GM12892 (cell line): Measurements from ENCODE around the gene MFSD6L.

Experiments
- DNase-seq: peaks from one replicate; pipeline ENCODE4 v3.0.0; 2011; ENCODE audit not compliant: insufficient read length
- FAIRE-seq: peaks from 2 replicates; lab custom pipeline; 2011; peaks lifted over from hg19 to GRCh38; lab: Jason Lieb, UNC
- POLR2A ChIP-seq: IDR thresholded peaks from 2 replicates; pipeline ENCODE4 v1.6.1; 2011; ENCODE audit warnings: low read depth, low read length, control low read depth
- POLR2AphosphoS5 ChIP-seq: IDR thresholded peaks from 2 replicates; pipeline ENCODE4 v1.6.1; 2011; ENCODE audit warnings: low read depth, low read length, control low read depth
- TAF1 ChIP-seq: IDR thresholded peaks from 2 replicates; pipeline ENCODE4 v1.6.1; 2011; ENCODE audit warnings: low read depth, mild to moderate bottlenecking, control low read depth, low read length, borderline replicate concordance

The MFSD6L gene

DNA sequence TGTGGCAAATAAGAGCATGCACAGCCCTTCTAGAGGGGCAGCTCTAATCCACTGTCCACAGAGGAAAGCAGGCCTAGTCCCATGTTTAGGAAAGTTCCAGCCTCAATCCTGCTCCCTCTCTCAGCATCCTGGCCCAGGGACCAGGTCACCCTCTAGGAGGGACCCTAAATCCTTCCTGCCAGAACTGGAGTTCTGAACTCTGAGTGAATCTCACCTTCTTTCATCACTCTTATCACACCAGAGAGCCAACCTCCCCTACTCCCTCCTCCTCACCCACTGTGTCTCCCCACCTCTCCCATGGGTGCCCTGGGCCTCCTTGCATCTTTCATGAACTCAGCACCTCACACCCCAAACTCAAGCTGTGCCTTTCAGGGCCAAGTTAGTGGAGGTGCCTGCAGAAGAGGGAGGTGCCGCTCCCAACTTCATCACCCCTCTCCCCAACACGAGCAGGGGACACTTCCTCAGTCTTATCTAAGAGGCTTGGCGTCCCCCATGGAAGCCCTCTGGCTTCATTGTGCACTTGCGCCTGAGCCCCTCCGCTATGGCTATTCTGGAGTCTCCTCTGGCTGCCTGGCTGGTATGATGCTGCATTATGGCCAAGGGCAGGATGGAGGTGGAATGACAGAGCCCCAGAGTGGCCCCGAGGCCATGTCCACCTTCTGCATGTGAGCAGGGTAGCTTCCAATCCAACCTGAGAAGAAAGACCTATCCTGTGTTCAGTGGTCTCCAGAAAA, 36.6 kb upstream of the MFSD6L start:
- no peak for FAIRE-seq
- TF ChIP-seq POLR2AphosphoS5, result peak; percentile 30; the same call in 1 of the 2 replicates
- TF ChIP-seq TAF1, result no peak
- 0 out of 2 replicates have a peak, but pooled peaks have one; percentile 23 for TF ChIP-seq POLR2A
- DNase-seq, result no peak

GRCh38 chr17:8835106-8835505, 35.9 kb upstream of the MFSD6L start:
- DNase-seq (no peak), FAIRE-seq (no peak)
- TF ChIP-seq TAF1, result no peak
- TF ChIP-seq POLR2AphosphoS5, result no peak
- TF ChIP-seq POLR2A, result no peak

GRCh38 chr17:8832711-8833352, 33.7 kb upstream of the MFSD6L start:
- TF ChIP-seq POLR2A, result no peak
- TF ChIP-seq TAF1, result no peak
- no peak for TF ChIP-seq POLR2AphosphoS5
- FAIRE-seq, result no peak
- DNase-seq, result peak; percentile 45

GRCh38 chr17:8831234-8831849, 32.2 kb upstream of the MFSD6L start:
- no peak for DNase-seq
- TF ChIP-seq POLR2A (peak; percentile 57; the same call in 1 of the 2 replicates), TAF1 (no peak), POLR2AphosphoS5 (peak; percentile 78)
- no peak for FAIRE-seq

DNA sequence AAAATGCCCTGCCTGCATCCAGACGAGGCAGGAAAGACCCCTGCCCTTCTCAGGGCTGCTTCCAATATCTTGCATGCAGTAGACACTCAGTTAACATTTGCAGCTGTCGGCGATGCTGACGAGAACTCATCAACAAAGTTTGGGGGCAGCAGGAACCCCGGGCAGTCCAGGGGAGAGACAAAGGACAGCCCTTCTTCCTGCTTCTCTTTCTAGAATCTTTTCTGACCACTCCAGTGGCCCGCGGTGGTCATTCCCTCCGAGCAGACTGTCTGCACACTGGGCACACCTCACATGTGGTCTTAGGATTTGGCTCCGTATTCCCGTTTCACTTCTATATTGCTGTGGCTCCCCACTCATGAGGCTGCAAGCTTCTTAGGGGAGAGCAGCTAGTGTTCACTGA, 31.0 kb upstream of the MFSD6L start:
- TF ChIP-seq POLR2A (no peak), POLR2AphosphoS5 (no peak; the same call in 1 of the 2 replicates), TAF1 (no peak)
- no peak for FAIRE-seq
- DNase-seq, result no peak

GRCh38 chr17:8829036-8829941, 30.1 kb upstream of the MFSD6L start:
- DNase-seq, result no peak
- peak; percentile 98 for TF ChIP-seq POLR2AphosphoS5
- TF ChIP-seq POLR2A, result peak; percentile 84
- TF ChIP-seq TAF1, result no peak
- peak; percentile 70 for FAIRE-seq

DNA sequence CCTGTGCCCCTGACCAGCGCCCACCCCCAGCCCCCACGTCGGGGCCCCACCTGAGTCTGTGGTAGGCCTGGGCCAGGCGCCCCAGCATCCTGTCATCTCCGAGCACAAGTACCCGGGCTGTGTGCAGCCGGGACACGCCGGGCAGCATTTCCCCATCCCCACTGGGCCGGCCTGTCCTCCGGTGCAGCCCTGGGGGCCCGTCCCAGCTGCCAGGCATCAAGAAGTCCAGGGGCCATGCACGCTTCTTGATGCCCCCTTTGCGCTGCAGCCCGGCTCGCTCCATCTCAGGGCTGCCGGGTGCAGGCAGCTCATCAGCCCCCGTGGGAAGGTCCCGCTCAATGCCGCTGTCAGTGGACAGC, 29.3 kb upstream of the MFSD6L start:
- FAIRE-seq, result no peak
- TF ChIP-seq POLR2A (no peak), POLR2AphosphoS5 (no peak), TAF1 (no peak)
- no peak for DNase-seq

- TF ChIP-seq TAF1, result no peak
- TF ChIP-seq POLR2A, result no peak
- TF ChIP-seq POLR2AphosphoS5, result 0 out of 2 replicates have a peak, but pooled peaks have one; percentile 45
- DNase-seq, result no peak
- FAIRE-seq, result no peak
These were observed 27.8 kb upstream of the MFSD6L start for GRCh38 chr17:8826808-8827435.

GRCh38 chr17:8825802-8826201, 26.6 kb upstream of the MFSD6L start:
- no peak for TF ChIP-seq TAF1
- TF ChIP-seq POLR2AphosphoS5, result no peak
- no peak for TF ChIP-seq POLR2A
- DNase-seq (no peak), FAIRE-seq (no peak)

DNA sequence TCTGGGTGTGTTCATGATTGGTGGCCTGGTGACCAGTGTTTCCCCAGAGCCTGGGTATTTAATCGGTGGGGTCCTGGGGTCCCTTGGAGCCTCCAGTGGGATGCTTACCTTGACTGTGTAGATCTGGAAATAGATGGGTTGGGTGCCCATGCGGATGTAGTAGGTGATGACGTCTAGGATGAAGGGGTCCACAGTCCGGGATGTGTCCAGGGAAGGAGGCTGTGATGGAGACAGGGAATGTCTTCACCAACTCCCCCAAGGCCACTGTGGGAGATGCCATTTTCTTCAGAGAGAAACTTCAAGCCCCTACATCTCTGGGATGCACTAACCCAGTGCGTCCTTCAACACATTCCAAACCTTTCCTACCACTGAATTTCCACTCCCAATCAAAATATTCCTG, 24.1 kb upstream of the MFSD6L start:
- DNase-seq, result no peak
- no peak for FAIRE-seq
- TF ChIP-seq POLR2AphosphoS5 (no peak), TAF1 (no peak), POLR2A (no peak)

DNA sequence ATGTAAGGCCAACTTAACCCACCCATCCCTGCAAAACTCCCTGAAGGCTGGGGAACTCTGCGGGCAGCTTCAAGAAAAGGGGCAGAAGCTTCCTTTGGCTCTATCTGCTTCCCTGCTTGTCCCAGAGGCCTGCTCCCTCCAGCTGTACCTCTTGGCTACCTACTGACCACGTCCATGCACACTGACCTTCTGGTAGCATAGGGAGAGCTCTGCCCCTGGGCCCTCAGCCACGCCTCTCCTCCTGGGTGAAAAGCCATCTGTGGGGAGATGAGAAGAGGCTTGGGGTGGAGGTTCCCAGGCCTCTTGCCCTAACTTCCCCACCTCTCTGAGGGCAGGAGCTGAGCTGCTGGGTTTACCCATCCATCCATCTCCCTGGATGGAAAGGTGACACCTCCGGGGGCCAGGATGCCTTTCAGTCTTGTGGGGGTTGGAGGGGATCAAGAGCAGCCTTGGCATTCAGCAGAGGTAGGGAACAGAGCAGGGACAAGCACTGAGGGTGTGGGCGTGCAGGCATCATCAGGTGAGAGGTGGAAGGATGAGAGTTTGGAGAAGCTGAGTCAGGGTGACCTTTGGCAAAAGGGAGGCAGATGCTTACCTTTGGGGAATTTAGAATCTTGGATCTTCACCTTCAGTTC, 23.4 kb upstream of the MFSD6L start:
- TF ChIP-seq POLR2AphosphoS5 (no peak), POLR2A (peak; percentile 11; the same call in 1 of the 2 replicates)
- DNase-seq (no peak), FAIRE-seq (peak; percentile 9)
